GM20431 (cell line): Measurements from ENCODE around the gene AMBRA1.

Experiments used
- in situ Hi-C: fragments of 300-500 bp; cut with MseI, MboI; formaldehyde crosslinking; loops from one replicate; pipeline ENCODE4 v1.15.0; 2020; ENCODE audit warnings: low sequenced_read_pairs; ENCODE audit not compliant: unreplicated experiment

The AMBRA1 gene

DNA sequence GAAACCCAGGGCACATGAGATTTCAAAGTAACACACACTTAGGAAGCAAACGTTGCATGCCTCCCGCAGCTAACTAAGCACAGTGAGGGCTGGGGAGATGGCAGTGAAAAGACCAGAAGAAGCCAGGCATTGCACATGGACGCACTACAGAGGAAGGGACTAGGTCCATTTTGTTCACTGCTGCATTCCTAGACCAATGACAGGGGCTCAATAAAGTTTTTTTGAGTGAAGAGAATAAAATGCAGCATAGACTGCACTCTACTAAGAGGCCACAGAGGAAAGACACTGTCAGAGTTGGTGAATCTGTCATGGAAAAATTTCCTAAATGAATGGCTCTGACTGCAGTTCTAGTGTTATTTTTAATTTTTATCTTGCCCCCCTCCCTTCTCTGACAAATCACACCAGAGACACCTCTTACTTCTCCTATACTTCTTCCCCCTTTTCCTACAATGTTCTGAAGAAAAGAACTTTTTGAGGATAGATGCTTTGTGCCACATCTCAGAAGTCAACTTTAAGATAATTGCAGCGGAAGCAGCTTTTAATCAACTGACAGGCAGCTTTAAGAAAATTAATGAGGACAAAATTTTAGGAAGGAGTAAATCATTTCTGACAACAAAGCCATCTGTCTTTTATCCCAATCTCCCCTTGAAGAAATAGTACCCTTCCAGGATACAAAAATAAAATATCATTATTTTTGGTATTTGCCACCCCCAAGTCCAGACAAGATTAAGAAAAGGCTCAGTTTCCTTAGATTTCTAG lies 167.4 kb downstream of the AMBRA1 start:
- in situ Hi-C loops = no loop called here

DNA sequence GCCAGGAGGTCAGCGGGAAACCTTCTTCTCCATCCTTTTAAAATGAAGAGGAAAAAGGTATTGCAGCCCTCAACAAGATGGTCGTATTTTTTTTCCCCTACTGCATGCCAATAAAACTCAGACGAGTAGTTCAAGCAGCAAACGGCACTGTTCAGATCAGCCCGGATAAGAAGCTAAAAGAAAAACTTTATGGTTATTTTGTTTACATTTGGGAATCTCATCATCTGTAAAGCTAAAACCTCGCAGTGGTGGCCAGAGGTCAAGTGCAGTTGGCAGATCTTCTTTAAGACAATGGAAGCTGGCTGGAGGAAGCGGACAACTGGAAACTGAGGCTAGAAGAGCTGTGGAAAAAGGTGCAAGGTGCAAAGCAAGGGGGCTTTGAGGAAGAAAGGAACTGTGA lies 171.2 kb downstream of the AMBRA1 start:
- in situ Hi-C loops = no loop called here

DNA sequence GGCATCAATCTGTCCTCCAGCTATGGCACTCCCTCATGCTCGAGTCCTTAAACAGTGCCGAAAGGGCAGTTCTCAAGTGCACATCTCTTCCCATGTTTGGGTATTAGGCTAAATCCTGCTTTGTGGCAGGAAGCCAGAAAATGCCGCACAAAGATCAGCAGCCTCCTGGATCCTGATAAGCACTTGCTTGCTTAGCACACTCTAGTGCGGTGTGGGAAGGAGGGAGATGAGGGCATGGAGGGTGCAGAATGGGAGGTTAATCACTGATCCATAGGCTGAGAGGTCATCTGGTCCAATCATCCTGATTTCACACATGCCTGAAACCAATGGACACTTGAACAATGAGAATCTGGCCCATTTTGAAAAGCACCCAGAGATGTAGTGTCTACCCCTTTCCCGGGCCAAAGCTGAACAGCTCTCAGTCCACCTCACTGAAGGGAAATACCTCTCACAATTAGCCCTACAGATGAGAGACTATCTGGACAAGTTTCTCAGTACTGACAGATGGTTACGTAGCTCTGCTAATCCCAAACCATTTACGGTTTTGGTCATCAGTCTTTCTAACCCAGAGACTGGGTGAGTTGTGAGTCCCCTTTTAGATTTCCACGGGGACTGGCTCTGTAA lies 172.5 kb downstream of the AMBRA1 start:
- in situ Hi-C loops = no loop called here

DNA sequence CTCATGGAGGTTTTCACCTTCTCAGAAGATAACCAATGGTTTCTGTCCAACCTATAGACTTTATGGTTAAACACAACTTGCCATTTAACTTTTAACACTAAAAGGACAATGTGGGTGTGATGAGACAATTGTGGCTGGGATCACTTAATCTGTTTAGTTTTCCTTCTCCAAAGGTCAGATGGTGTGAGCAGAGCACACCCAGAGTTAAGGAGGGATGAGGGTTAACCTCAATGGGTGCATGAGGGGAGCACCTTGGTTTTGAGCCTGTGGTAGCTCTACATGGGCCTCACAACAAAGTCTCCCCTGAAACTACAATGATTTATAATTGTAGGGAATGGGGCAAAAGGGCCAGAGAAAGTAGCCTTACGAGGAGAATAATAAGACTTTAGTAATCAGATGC lies 173.3 kb downstream of the AMBRA1 start:
- in situ Hi-C loops = no loop called here

DNA sequence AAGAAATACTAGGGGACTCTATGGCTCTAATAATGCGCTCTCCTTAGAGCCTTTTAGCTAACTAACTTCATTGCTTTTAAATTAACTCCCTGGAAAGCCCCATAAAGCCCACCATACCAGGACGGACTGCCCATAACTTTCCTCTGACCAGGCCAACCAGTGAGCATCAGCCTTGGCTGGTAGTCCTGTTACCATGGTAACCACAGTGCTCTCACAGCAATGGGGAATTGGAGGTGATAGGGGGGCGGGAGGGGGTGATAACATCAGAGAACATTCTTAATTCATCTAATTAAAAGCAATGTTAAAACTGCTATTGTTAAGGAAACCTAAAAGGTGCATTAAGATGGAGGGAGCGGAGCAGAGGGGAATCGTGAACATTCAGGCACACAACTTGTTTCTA lies 175.1 kb downstream of the AMBRA1 start:
- in situ Hi-C loops = no loop called here

DNA sequence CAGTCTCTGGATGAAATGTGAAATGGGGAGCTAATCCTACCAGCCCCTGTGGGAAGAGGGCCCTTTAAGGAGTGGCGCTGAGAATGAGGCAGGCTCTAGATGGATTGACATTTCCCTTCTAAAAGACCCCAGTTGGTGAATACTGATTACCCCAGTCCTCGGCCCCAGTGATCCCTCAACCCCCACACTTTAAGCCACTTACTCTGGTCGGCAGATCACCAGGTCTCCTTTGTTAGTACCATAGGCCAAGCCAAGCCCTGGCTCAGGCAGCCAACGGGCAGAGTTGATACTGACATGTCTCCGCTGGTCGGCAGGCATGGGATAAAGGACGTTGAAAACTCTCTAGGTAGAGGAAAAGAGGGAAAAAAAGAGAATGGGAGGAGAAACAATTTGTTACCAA lies 176.1 kb downstream of the AMBRA1 start:
- in situ Hi-C loops = no loop called here

DNA sequence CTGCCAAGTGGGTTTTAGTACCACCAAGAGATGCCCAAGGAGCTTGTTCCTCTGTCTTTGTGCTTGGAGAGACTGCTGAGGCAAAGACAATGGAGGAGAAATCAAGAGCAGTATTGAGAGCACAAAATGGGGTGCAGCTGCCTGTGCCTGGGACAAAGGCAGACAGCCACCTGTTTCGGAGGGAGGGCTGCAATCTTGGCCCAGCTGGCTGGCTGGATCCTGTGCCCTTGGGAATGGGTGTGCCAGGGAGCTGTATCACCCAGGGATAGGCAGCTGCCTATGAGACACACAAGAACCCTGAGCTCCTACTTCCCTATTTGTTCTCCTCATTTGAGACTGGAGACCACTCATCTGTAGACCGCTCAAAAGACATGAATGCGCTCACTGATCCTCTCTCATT lies 178.9 kb downstream of the AMBRA1 start:
- in situ Hi-C loops = no loop called here

DNA sequence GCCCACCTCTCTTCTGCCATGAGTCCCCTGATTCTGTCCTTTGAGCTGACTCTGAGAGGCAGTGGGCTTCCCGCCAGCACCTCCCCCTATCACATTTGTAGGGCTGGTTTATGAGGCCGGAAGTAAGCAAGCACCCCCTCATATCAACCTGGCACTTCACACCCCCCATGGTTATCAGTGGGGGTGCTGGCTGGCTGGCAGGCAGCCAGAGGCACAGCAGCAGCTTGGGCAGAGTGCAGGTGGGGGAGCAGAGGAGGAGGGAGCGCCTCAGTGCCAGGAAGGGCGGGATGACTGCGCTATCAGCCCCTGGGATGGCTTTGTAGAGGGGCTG lies 179.4 kb downstream of the AMBRA1 start:
- in situ Hi-C loops = no loop called here

DNA sequence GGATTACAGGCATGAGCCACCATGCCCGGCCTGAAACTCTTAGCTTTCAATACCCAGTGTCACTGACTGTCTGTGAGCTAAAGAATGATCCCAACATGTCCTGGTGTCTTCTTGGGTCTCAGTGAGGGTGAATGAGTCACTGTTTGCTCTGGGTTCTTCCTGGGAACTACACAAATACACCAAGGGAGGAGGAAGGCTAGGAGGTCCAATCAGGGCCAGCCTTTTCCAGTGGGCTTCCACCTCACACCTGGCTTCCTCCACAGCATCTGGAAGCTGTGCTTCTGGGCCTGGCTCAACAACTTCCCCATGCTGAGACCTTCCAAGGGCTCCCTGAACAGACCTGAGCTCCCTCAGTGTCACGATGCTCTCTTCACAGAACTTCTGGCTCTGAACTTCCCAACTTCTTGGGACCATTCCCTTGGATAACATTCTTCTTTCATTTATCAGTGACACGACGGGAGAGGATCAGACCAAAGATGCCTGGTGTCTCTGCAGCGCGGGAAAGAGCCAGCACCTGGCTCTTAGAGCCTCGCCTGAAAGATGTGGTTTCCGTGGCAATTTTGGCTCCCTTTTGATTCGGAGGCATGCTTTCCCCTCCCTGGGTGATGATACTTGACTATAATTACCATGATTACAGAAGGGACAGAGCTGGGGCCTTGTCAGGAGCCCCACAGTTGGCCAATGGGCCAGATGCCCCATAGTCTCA lies 179.9 kb downstream of the AMBRA1 start:
- in situ Hi-C loops = no loop called here

DNA sequence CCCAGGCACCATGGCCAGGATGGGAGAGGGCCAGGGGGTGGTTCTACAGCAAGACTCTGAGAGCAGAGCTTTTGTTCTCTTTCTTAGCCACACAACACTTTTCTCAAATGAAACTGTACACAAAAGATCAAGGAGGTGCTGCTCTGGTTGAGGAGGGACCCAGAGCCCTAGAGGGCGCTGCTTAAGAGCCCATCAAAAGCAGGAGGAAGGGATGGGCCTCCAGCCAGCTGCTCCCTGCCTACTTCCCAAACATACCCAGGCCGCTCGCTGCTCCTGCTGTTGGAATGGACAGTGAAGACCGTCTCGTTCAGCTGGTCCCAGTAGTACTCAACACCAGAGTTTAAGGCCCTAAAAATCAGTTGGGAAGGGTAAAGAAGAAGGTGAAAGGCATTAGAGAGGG lies 183.8 kb downstream of the AMBRA1 start:
- in situ Hi-C loops = no loop called here

DNA sequence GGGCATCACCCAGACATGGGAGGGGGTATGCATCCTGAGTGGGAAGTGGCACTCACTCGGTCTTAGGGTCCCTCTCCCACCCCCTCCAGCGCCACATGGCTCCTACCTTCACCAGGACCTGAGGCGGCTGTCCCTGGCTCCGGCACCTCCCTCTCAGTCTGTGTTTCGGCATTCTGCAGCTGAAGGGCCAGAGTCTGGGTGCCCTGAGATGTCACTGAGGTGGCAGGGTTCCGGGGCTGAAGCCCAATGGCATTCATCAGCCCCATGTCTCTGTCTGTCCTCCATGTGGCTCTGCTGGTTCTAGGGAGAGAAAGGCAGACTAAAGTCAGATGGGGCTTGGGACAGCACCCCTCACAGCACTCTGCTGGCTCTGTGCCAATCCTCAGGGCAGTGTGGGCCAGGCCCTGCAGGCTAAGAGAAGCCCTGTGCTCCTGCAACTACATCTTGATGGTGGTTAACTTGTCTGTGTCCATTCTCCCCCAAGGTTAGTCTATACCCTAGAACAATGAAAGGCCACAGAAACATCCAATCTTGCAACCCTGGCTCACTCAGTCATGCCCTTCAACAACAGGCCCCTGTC lies 185.3 kb downstream of the AMBRA1 start:
- in situ Hi-C loops = no loop called here

DNA sequence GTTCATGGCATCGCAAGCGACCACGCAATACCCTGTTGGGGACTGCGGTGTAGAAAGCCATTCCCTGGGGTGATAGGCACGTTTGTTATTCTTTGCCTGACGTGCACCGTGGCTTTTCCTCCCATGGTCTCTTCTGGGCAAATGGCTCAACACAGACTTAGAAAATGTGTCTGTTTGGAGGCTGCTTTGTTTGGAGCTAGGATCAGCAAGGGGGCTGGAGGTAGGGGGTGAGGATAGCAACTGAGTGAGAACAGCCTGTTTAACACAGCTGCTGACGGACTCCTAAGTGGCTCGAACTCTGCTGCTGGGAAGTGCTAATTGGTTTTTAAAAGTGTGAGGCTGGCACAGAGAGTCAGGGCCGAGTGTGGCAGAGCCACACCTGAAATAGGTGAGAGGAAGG lies 186.2 kb downstream of the AMBRA1 start:
- in situ Hi-C loops = no loop called here

DNA sequence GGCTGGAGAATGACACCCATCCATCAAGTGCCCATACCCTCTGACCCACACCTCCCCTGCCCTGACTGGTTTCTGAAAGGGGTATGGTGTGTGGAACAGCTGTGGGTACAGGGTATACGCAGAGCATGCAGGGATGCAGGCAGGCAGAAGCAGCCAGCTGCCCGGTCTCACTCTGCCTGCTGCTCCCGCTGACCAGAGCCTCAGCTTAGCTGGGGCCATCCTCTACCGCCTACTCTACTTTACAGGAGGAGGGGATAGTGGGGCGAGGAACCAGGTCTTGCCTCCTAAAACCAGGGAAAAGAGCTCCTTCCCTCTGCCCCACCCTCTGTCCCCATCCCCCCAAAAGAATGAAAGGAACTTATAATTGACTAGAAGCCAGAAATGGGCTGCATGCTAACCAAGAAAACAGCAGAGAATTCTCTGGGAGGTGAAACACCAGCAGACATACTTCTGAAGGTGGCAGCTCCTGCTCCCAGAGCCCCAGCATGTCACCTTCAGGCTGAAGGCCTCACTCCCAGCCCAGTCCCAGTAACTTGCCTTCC lies 189.3 kb downstream of the AMBRA1 start:
- in situ Hi-C loops = no loop called here

DNA sequence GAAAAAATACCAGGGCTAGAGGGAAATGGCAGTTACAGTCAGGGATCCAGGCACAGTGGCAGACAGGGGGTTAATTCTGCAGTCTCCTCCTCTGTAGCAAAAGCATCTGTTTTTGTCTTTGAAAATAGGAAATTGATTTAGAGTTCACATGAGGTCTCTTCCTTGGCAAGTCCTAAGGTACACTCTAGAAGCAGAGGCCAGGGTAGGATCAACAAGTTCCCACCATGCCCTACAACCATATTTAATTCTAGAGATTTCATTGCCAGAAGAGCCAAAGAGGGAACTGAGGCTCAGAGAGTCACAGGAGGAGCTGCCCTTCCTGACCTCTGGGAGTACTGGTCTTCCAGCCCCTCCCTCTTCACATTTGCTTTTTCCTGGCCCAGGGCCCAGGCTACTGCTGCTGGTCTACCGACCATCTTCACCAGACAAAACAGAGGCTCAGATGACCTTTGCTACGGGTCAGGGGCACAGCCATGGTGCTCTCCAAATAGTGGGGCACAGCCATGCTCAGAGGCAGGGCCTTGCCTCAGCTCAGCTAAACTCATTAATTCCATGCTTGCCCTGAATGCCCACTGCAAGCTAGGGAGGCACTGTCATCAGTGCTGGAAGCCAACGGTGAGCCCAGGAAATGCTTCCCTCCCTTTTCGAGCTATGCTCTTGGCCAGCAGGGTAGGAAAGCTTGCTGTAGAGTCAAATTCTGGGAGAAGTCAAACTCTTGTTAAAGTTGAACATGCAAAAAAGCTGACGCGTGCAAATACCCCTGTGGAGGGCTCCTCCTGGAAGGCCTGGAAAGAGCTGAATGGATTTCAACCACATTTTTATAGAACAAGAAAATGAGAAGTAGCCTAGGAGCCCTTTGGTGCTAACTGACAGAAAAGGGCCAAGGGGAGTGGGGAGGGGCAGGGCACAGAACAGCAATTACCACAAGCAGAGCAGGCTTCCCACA lies 190.6 kb downstream of the AMBRA1 start:
- in situ Hi-C loops = no loop called here

DNA sequence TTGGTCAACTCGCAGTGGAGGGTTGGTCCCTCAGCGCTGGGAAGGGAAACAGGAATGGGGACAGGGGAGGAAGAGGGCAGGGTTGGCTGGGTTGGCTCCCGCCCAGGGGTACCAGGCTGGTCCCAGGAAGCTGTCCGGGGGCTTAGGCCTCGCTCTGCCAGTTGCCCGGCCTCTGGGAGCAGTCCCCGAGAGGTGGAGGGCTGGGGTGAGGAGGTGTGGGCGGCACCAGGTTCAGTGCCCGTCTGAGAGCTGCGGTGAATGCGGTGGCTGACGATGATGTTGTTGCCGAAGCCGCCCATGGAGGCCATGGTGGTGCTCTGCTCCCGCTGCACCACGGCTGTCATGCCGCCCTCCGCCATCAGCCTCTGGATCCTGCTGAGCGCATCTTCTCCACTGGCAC lies 196.3 kb downstream of the AMBRA1 start:
- in situ Hi-C loops = loop anchor here (25.0 kb wide), 1 partner anchor 140 kb away; no protein-coding TSS in a partner anchor

DNA sequence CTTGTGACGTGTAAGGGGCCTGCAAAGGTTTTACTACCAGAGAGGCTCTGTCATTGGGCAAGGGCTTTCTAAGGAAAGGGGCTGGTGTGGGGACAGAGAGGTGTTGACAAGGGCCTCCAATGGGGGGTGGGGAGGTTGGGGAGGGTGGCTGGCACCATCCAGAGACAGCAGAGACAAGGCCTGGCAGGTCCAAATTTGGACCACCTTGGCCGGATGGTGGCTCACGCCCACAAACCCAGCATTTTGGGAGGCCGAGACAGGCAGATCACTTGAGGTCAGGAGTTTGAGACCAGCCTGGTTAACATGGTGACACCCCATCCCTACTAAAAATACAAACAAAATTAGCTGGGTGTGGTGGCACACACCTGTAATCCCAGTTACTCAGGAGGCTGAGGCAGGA lies 200.1 kb downstream of the AMBRA1 start:
- in situ Hi-C loops = loop anchor here (25.0 kb wide), 1 partner anchor 144 kb away; no protein-coding TSS in a partner anchor

DNA sequence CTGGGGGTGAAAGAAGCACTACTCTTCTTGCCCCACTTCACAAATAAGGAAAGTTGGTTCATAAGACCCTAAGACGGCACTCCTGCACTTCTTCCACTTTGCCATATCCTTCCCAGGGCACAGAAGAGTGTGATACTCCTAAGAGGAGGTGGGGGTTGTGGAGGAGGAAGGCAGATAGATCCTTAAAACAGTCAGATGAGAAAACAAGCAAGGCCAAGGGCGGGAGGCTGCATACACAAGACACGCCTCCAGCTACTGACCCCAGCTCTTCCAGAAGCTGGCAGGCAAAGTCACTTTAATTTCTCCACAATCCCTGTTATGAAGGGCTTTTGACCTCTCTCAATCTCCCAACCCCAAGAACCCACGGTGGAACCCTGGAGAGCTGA lies 200.6 kb downstream of the AMBRA1 start:
- in situ Hi-C loops = loop anchor here (25.0 kb wide), 1 partner anchor 144 kb away; no protein-coding TSS in a partner anchor

DNA sequence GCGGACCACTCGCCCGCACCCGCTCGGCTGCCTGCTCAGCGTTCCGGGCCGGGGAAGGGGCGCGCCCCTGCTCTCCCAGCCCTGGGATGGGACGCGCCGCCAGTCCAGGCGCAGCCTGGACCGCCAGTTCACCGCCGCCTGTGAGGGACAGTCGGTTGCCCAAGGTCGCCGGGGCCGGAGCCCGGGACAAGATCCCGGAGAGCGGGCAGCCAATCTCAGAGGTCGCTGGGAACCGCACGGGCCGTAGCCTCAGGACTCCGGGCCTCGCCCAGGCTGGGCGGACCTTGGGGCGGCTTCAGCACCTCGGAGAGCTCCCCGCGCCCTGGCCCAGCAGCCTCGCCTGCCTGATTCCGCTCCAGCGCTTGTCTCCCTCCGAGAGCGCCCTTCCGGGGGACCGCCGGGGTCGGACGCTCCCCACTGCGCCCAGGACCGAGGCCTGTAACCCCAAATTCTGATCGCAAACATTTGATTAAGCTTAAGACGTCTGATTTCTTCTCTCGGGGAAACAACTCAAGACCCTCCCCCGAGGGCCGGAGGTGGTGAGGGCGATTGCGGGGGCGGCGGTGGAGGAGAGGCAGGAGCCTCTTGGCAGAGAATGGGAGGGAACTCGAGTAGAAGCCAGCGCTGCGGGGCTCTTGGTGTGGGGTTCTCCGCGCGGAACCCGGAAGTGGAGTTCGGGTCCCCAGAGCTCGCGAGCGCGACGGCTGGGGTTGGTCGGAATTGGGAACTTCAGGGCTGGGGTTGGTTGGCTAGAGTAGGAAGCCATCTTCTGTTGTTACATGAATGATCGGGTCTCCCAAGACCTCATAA lies 201.2 kb downstream of the AMBRA1 start:
- in situ Hi-C loops = loop anchor here (25.0 kb wide), 1 partner anchor 145 kb away; no protein-coding TSS in a partner anchor
